ENCODE data around the gene ARHGAP26. TPM values are rescaled to one million over a fixed set of nuclear protein-coding genes. Genes with fewer than 3 reads are reported as not detected.

ARHGAP26 gene
- polyA plus RNA-seq, 4 donors: 7.6 to 31.7 (median 11.5) TPM

DNA sequence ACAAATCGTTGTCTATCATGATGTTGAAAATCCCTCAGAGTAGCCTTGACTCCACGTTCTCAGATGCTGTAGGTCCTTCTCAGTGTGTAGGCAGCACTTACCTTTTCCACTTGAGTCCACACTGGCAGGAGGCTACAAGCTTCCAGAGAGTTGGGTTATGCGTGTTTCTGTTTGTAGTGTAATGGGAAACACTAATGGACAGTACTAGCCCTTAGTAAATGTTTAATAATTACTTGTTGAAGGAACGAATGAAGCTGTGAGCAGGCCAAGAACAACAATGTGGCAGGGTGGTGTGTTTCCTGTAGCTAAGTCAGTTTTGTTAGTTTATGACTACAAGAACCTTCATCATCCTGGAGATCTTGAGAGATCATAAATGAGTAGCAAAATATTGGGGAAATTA, 83.5 kb downstream of the ARHGAP26 start:
- peak overlapping the region in 2 of 3 donors; percentile 17 to 44 for H3K27ac ChIP-seq (ENCODE audit: low read depth in 1 of 3, low read length in 2 of 3)
- peaks cover 11 to 31% (median 11%) of the 10 kb centered on the region in 3 donors for H3K4me1 ChIP-seq (ENCODE audit: control insufficient read depth in 3 of 3, insufficient read depth in 2 of 3, low read depth in 1 of 3, low read length in 2 of 3)
- WGBS, 3 donors: 73 to 78% (median 74%) methylated on average over 4 of the region's 4 CpGs

DNA sequence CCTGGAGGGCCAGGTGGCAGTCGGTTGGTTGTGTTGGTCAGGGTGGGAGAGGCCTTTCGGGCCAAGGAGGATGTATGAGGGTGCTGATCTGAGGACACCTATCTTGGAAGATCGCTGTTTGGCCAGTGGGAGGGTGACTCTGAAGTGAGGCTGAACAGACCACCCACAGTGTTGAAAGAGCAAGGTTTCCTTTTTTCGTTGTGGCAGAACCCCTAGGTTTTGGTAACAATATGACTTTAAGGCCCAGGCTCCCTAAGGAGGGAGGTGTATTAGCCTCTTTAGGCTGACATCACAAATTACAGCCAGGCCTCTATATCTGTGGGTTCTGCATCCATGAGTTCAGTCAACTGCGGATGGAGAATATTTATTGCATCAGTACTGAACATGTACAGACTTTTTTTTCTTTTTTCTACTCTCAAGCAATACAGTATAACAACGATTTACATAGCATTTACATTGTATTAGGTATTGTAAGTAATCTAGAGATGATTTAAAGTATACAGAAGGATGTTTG, 86.1 kb downstream of the ARHGAP26 start:
- no peak overlapping the region for H3K27ac ChIP-seq (ENCODE audit: low read depth in 1 of 3, low read length in 2 of 3)
- H3K9me3 ChIP-seq (ENCODE audit: control insufficient read depth in 2 of 2, insufficient read depth in 1 of 2, low read depth in 1 of 2, low read length in 1 of 2): no peaks in the 10 kb centered on the region
- no peak overlapping the region for H3K4me3 ChIP-seq (ENCODE audit: low read depth in 1 of 3, low read length in 3 of 3)
- H3K36me3 ChIP-seq (ENCODE audit: control insufficient read depth in 3 of 3, insufficient read depth in 2 of 3, low read depth in 1 of 3, low read length in 3 of 3): no peaks in the 10 kb centered on the region
- 84 to 89% (median 88%) methylated on average over 6 of the region's 6 CpGs for WGBS, 3 donors
- no peak for DNase-seq
- no peak for FAIRE-seq
- H3K4me1 ChIP-seq (ENCODE audit: control insufficient read depth in 3 of 3, insufficient read depth in 2 of 3, low read depth in 1 of 3, low read length in 2 of 3): peaks cover 11 to 37% (median 18%) of the 10 kb centered on the region in 3 donors
- no peaks in the 10 kb centered on the region for H3K27me3 ChIP-seq (ENCODE audit: control insufficient read depth in 3 of 3, insufficient read depth in 3 of 3, low read length in 3 of 3)

More for the DNA sequence above, 83.5 kb downstream of the ARHGAP26 start:
- no peaks in the 10 kb centered on the region for H3K9me3 ChIP-seq (ENCODE audit: control insufficient read depth in 2 of 2, insufficient read depth in 1 of 2, low read depth in 1 of 2, low read length in 1 of 2)
- FAIRE-seq (no peak), DNase-seq (no peak)
- H3K36me3 ChIP-seq (ENCODE audit: control insufficient read depth in 3 of 3, insufficient read depth in 2 of 3, low read depth in 1 of 3, low read length in 3 of 3): no peaks in the 10 kb centered on the region
- no peaks in the 10 kb centered on the region for H3K27me3 ChIP-seq (ENCODE audit: control insufficient read depth in 3 of 3, insufficient read depth in 3 of 3, low read length in 3 of 3)
- no peak overlapping the region for H3K4me3 ChIP-seq (ENCODE audit: low read depth in 1 of 3, low read length in 3 of 3)

DNA sequence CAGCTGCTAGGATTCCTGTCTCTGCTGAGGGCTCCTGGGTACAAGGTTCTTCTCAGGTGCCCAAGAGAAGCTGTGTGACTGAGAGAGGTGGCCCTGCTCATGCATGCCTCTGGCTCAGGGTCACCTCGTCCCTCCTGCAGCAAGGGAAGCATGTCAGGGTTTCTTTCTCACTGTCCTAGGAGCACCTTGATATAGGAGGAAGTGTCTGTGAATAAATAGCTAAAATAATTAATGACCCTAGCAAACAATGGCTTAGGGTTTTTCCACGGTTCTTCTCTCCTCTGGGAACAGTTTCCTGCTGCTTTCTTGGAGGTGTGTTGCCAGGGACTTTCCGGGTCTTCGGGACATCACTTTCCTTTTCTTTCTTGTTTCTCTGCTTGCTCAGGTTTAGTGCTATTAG, 87.2 kb downstream of the ARHGAP26 start:
- FAIRE-seq: no peak
- H3K27me3 ChIP-seq (ENCODE audit: control insufficient read depth in 3 of 3, insufficient read depth in 3 of 3, low read length in 3 of 3): no peaks in the 10 kb centered on the region
- no peak overlapping the region for H3K4me3 ChIP-seq (ENCODE audit: low read depth in 1 of 3, low read length in 3 of 3)
- peak in 1 of 2 donors; percentile 59 for DNase-seq
- peak overlapping the region in 2 of 3 donors; percentile 16 to 72 for H3K27ac ChIP-seq (ENCODE audit: low read depth in 1 of 3, low read length in 2 of 3)
- no peaks in the 10 kb centered on the region for H3K36me3 ChIP-seq (ENCODE audit: control insufficient read depth in 3 of 3, insufficient read depth in 2 of 3, low read depth in 1 of 3, low read length in 3 of 3)
- no peaks in the 10 kb centered on the region for H3K9me3 ChIP-seq (ENCODE audit: control insufficient read depth in 2 of 2, insufficient read depth in 1 of 2, low read depth in 1 of 2, low read length in 1 of 2)
- peaks cover 10 to 37% (median 18%) of the 10 kb centered on the region in 3 donors for H3K4me1 ChIP-seq (ENCODE audit: control insufficient read depth in 3 of 3, insufficient read depth in 2 of 3, low read depth in 1 of 3, low read length in 2 of 3)
- WGBS, 3 donors: 4 to 43% (median 16%) methylated on average over 4 of the region's 4 CpGs

DNA sequence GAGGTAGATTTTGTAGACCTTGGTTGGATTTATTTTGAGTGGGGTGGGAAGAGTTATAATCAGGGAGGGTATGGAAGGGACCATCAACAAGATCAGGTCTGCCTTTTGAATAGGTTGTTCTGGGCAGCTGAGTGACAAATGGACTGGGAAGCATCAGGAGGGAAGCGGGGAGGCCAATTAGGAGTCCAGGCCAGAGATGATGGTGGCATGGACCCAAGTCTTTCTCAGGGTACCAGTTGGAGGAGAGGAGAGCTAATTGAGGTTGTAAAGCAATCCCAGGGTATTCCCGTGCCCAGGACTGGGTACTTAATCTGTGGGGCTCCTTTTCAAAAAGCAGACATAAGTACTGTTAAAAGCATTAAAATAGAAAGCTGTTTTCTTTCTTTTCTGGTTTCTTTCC, 88.9 kb downstream of the ARHGAP26 start:
- H3K4me1 ChIP-seq (ENCODE audit: control insufficient read depth in 3 of 3, insufficient read depth in 2 of 3, low read depth in 1 of 3, low read length in 2 of 3): peaks cover 3 to 29% (median 10%) of the 10 kb centered on the region in 3 donors
- H3K9me3 ChIP-seq (ENCODE audit: control insufficient read depth in 2 of 2, insufficient read depth in 1 of 2, low read depth in 1 of 2, low read length in 1 of 2): no peaks in the 10 kb centered on the region
- 85 to 90% (median 89%) methylated on average over 2 of the region's 2 CpGs for WGBS, 3 donors
- no peaks in the 10 kb centered on the region for H3K27me3 ChIP-seq (ENCODE audit: control insufficient read depth in 3 of 3, insufficient read depth in 3 of 3, low read length in 3 of 3)
- no peak overlapping the region for H3K27ac ChIP-seq (ENCODE audit: low read depth in 1 of 3, low read length in 2 of 3)
- no peak for DNase-seq
- FAIRE-seq: no peak
- H3K36me3 ChIP-seq (ENCODE audit: control insufficient read depth in 3 of 3, insufficient read depth in 2 of 3, low read depth in 1 of 3, low read length in 3 of 3): no peaks in the 10 kb centered on the region
- no peak overlapping the region for H3K4me3 ChIP-seq (ENCODE audit: low read depth in 1 of 3, low read length in 3 of 3)

GRCh38 chr5:142860270-142860669, 90.1 kb downstream of the ARHGAP26 start:
- peaks cover 3 to 36% (median 11%) of the 10 kb centered on the region in 3 donors for H3K4me1 ChIP-seq (ENCODE audit: control insufficient read depth in 3 of 3, insufficient read depth in 2 of 3, low read depth in 1 of 3, low read length in 2 of 3)
- WGBS, 3 donors: 70 to 77% (median 72%) methylated on average over 2 of the region's 2 CpGs
- FAIRE-seq (no peak), DNase-seq (peak in 1 of 2 donors; percentile 44)
- H3K4me3 ChIP-seq (ENCODE audit: low read depth in 1 of 3, low read length in 3 of 3): no peak overlapping the region
- no peaks in the 10 kb centered on the region for H3K36me3 ChIP-seq (ENCODE audit: control insufficient read depth in 3 of 3, insufficient read depth in 2 of 3, low read depth in 1 of 3, low read length in 3 of 3)
- H3K27ac ChIP-seq (ENCODE audit: low read depth in 1 of 3, low read length in 2 of 3): no peak overlapping the region
- no peaks in the 10 kb centered on the region for H3K9me3 ChIP-seq (ENCODE audit: control insufficient read depth in 2 of 2, insufficient read depth in 1 of 2, low read depth in 1 of 2, low read length in 1 of 2)
- no peaks in the 10 kb centered on the region for H3K27me3 ChIP-seq (ENCODE audit: control insufficient read depth in 3 of 3, insufficient read depth in 3 of 3, low read length in 3 of 3)

GRCh38 chr5:142861011-142861410, 90.8 kb downstream of the ARHGAP26 start:
- H3K27me3 ChIP-seq (ENCODE audit: control insufficient read depth in 3 of 3, insufficient read depth in 3 of 3, low read length in 3 of 3): no peaks in the 10 kb centered on the region
- H3K4me3 ChIP-seq (ENCODE audit: low read depth in 1 of 3, low read length in 3 of 3): no peak overlapping the region
- DNase-seq (peak; percentile 60 to 79), FAIRE-seq (no peak)
- no peaks in the 10 kb centered on the region for H3K9me3 ChIP-seq (ENCODE audit: control insufficient read depth in 2 of 2, insufficient read depth in 1 of 2, low read depth in 1 of 2, low read length in 1 of 2)
- peak overlapping the region in 1 of 3 donors; percentile 64 for H3K27ac ChIP-seq (ENCODE audit: low read depth in 1 of 3, low read length in 2 of 3)
- H3K36me3 ChIP-seq (ENCODE audit: control insufficient read depth in 3 of 3, insufficient read depth in 2 of 3, low read depth in 1 of 3, low read length in 3 of 3): no peaks in the 10 kb centered on the region
- 15 to 48% (median 45%) methylated on average over 7 of the region's 7 CpGs for WGBS, 3 donors
- H3K4me1 ChIP-seq (ENCODE audit: control insufficient read depth in 3 of 3, insufficient read depth in 2 of 3, low read depth in 1 of 3, low read length in 2 of 3): peaks cover 3 to 36% (median 11%) of the 10 kb centered on the region in 3 donors

GRCh38 chr5:142862594-142862993, 92.4 kb downstream of the ARHGAP26 start:
- H3K4me1 ChIP-seq (ENCODE audit: control insufficient read depth in 3 of 3, insufficient read depth in 2 of 3, low read depth in 1 of 3, low read length in 2 of 3): peaks cover 0 to 40% (median 11%) of the 10 kb centered on the region in 3 donors
- no peaks in the 10 kb centered on the region for H3K9me3 ChIP-seq (ENCODE audit: control insufficient read depth in 2 of 2, insufficient read depth in 1 of 2, low read depth in 1 of 2, low read length in 1 of 2)
- 80 to 96% (median 92%) methylated on average over 4 of the region's 4 CpGs for WGBS, 3 donors
- no peaks in the 10 kb centered on the region for H3K27me3 ChIP-seq (ENCODE audit: control insufficient read depth in 3 of 3, insufficient read depth in 3 of 3, low read length in 3 of 3)
- no peak overlapping the region for H3K27ac ChIP-seq (ENCODE audit: low read depth in 1 of 3, low read length in 2 of 3)
- no peak overlapping the region for H3K4me3 ChIP-seq (ENCODE audit: low read depth in 1 of 3, low read length in 3 of 3)
- no peak for FAIRE-seq
- no peaks in the 10 kb centered on the region for H3K36me3 ChIP-seq (ENCODE audit: control insufficient read depth in 3 of 3, insufficient read depth in 2 of 3, low read depth in 1 of 3, low read length in 3 of 3)
- no peak for DNase-seq

- DNase-seq (no peak), FAIRE-seq (no peak)
- Histone ChIP-seq H3K27ac (ENCODE audit: low read depth in 1 of 3, low read length in 2 of 3) (no peak overlapping the region), H3K4me3 (ENCODE audit: low read depth in 1 of 3, low read length in 3 of 3) (no peak overlapping the region), H3K4me1 (ENCODE audit: control insufficient read depth in 3 of 3, insufficient read depth in 2 of 3, low read depth in 1 of 3, low read length in 2 of 3) (peaks cover 0 to 46% (median 14%) of the 10 kb centered on the region in 3 donors), H3K36me3 (ENCODE audit: control insufficient read depth in 3 of 3, insufficient read depth in 2 of 3, low read depth in 1 of 3, low read length in 3 of 3) (no peaks in the 10 kb centered on the region), H3K9me3 (ENCODE audit: control insufficient read depth in 2 of 2, insufficient read depth in 1 of 2, low read depth in 1 of 2, low read length in 1 of 2) (no peaks in the 10 kb centered on the region), H3K27me3 (ENCODE audit: control insufficient read depth in 3 of 3, insufficient read depth in 3 of 3, low read length in 3 of 3) (no peaks in the 10 kb centered on the region)
- 39 to 63% (median 51%) methylated on average over 5 of the region's 5 CpGs for WGBS, 3 donors
Observed at GRCh38 chr5:142863856-142864255, 93.7 kb downstream of the ARHGAP26 start.
